ENCODE measurements around the gene PTPN13.

DNA sequence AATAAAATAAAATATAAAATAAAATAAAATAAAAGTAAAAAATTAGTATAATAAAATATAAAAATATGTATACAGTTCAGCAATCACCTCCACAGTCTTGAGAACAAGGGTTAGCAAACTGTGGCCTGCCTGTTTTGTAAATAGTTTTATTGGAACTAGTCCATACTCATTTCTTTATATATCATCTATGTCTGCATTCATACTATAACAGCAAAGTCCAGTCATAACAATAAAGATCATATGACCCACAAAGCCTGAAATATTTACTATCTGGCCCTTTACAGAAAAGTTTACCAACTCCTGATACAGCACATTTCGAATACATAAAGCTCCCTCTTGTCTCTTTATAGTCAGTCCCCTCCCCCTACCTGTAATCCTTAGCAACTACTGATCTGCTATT is 143.1 kb downstream of the PTPN13 start:
- TF ChIP-seq, protein P1, sequence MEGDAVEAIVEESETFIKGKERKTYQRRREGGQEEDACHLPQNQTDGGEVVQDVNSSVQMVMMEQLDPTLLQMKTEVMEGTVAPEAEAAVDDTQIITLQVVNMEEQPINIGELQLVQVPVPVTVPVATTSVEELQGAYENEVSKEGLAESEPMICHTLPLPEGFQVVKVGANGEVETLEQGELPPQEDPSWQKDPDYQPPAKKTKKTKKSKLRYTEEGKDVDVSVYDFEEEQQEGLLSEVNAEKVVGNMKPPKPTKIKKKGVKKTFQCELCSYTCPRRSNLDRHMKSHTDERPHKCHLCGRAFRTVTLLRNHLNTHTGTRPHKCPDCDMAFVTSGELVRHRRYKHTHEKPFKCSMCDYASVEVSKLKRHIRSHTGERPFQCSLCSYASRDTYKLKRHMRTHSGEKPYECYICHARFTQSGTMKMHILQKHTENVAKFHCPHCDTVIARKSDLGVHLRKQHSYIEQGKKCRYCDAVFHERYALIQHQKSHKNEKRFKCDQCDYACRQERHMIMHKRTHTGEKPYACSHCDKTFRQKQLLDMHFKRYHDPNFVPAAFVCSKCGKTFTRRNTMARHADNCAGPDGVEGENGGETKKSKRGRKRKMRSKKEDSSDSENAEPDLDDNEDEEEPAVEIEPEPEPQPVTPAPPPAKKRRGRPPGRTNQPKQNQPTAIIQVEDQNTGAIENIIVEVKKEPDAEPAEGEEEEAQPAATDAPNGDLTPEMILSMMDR (conservative IDR thresholded peaks at IDR 0.05): no peak
- no peak for TF ChIP-seq ZFX (IDR thresholded peaks at IDR 0.05)
